HG03280 (cell line): Measurements from ENCODE around the gene DAAM1.

ENCODE experiments used
- ATAC-seq: cut with Tn5 transposase; IDR thresholded peaks from one replicate; pipeline ENCODE4 v1.9.1; 2021; ENCODE audit warnings: mild to moderate bottlenecking, moderate library complexity; ENCODE audit not compliant: unreplicated experiment

Gene DAAM1

DNA sequence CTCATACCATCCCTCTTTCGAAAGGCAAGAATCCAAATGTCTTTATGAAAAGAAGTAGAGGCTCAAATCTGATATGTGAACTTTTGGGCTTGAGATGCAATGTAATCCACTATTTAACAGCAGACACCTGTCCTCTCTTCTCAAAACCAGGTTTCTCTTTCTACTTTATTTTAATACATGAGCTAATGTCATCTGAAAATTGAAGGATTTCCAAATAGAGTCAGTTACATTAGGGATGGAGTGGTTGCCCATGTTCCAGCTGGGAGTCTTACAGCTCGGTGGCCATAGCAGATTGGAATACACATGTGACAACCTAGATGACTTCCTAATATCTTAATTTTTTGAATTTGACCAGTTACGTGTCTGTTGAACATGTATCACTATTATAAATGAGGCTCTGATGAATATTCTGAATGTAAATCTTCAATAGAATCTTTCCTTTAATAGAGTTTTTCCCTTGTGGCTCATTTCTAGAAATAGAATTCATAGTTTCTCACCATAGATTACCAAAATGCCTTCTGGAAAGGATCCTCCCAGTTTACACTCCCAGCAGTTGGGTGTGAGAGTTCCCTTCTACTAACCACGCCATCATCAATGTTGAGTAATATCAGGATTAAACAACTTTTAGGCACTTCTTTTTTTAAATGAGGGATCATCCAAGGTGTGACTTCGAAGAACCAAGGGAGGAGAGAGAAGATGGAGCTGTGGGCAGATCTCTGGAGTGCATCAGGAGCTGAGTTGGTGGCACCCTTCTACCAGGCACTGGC is 227.6 kb downstream of the DAAM1 start:
- no peak for ATAC-seq

GRCh38 chr14:59417311-59417710 is 228.8 kb downstream of the DAAM1 start:
- no peak for ATAC-seq

- ATAC-seq: no peak
Measured at GRCh38 chr14:59419303-59419702, 230.8 kb downstream of the DAAM1 start.
